Measurements from ENCODE around the gene TSHZ2.
"Not testable (repeated sequence)": the region's sequence is repeated elsewhere in the genome, so short reads cannot be mapped to it uniquely, and the experiment has no call there.

The TSHZ2 gene

GRCh38 chr20:53454675-53455276 is 482.6 kb downstream of the TSHZ2 start:
- Histone ChIP-seq H2AFZ (ENCODE audit: low read depth, low read length) (no peak overlapping the region), H3K4me1 (ENCODE audit: low read length) (peaks cover 4% of the 10 kb centered on the region; the same call in 1 of the 2 replicates), H3K79me2 (ENCODE audit: low read length) (no peaks in the 10 kb centered on the region), H3K9ac (ENCODE audit: low read length) (no peak overlapping the region), H3K27me3 (ENCODE audit: low read depth, low read length) (no peaks in the 10 kb centered on the region), H3K4me2 (ENCODE audit: low read length) (no peak overlapping the region), H3K27ac (ENCODE audit: low read length) (no peak overlapping the region), H3K36me3 (replicated peaks; ENCODE audit: low read depth, low read length) (peaks cover 9% of the 10 kb centered on the region), H3K4me3 (ENCODE audit: low read length) (no peak overlapping the region), H4K20me1 (ENCODE audit: insufficient read depth, low read length) (no peaks in the 10 kb centered on the region), H3K9me3 (ENCODE audit: insufficient read depth, low read length) (peaks cover 13% of the 10 kb centered on the region)
- TF ChIP-seq CTCF (IDR thresholded peaks at IDR 0.05; ENCODE audit: low read depth, low read length) (no peak), EZH2phosphoT487 (IDR thresholded peaks at IDR 0.05; ENCODE audit: low read depth) (no peak)

GRCh38 chr20:53463101-53463972 is 491.2 kb downstream of the TSHZ2 start:
- H4K20me1 ChIP-seq (ENCODE audit: insufficient read depth, low read length): no peaks in the 10 kb centered on the region
- no peak overlapping the region for H3K27ac ChIP-seq (ENCODE audit: low read length)
- H3K27me3 ChIP-seq (ENCODE audit: low read depth, low read length): no peaks in the 10 kb centered on the region
- no peaks in the 10 kb centered on the region for H3K36me3 ChIP-seq (replicated peaks; ENCODE audit: low read depth, low read length)
- H3K9ac ChIP-seq (ENCODE audit: low read length): no peak overlapping the region
- no peaks in the 10 kb centered on the region for H3K9me3 ChIP-seq (ENCODE audit: insufficient read depth, low read length)
- H3K79me2 ChIP-seq (ENCODE audit: low read length): no peaks in the 10 kb centered on the region
- no peak overlapping the region for H3K4me3 ChIP-seq (ENCODE audit: low read length)
- no peak overlapping the region for H3K4me2 ChIP-seq (ENCODE audit: low read length)
- H2AFZ ChIP-seq (ENCODE audit: low read depth, low read length): no peak overlapping the region
- TF ChIP-seq EZH2phosphoT487 (IDR thresholded peaks at IDR 0.05; ENCODE audit: low read depth) (no peak), CTCF (IDR thresholded peaks at IDR 0.05; ENCODE audit: low read depth, low read length) (no peak)
- H3K4me1 ChIP-seq (ENCODE audit: low read length): peaks cover 9% of the 10 kb centered on the region

- H3K27ac ChIP-seq (ENCODE audit: low read length): no peak overlapping the region
- H3K36me3 ChIP-seq (replicated peaks; ENCODE audit: low read depth, low read length): no peaks in the 10 kb centered on the region
- no peaks in the 10 kb centered on the region for H3K27me3 ChIP-seq (ENCODE audit: low read depth, low read length)
- peaks cover 17% of the 10 kb centered on the region for H3K4me1 ChIP-seq (ENCODE audit: low read length)
- no peak overlapping the region for H3K9ac ChIP-seq (ENCODE audit: low read length)
- no peak overlapping the region for H3K4me2 ChIP-seq (ENCODE audit: low read length)
- H3K4me3 ChIP-seq (ENCODE audit: low read length): no peak overlapping the region
- no peaks in the 10 kb centered on the region for H3K79me2 ChIP-seq (ENCODE audit: low read length)
- H3K9me3 ChIP-seq (ENCODE audit: insufficient read depth, low read length): no peaks in the 10 kb centered on the region
- TF ChIP-seq CTCF (IDR thresholded peaks at IDR 0.05; ENCODE audit: low read depth, low read length) (no peak), EZH2phosphoT487 (IDR thresholded peaks at IDR 0.05; ENCODE audit: low read depth) (no peak)
- no peaks in the 10 kb centered on the region for H4K20me1 ChIP-seq (ENCODE audit: insufficient read depth, low read length)
- H2AFZ ChIP-seq (ENCODE audit: low read depth, low read length): no peak overlapping the region
These were observed 494.1 kb downstream of the TSHZ2 start for GRCh38 chr20:53466279-53466678.

GRCh38 chr20:53468587-53468986 is 496.4 kb downstream of the TSHZ2 start:
- Histone ChIP-seq H3K9ac (ENCODE audit: low read length) (peak overlapping the region; percentile 52), H3K9me3 (ENCODE audit: insufficient read depth, low read length) (no peaks in the 10 kb centered on the region), H3K27ac (ENCODE audit: low read length) (peak overlapping the region; percentile 60), H2AFZ (ENCODE audit: low read depth, low read length) (peak overlapping the region; percentile 84), H3K4me3 (ENCODE audit: low read length) (peak overlapping the region; percentile 59), H3K79me2 (ENCODE audit: low read length) (no peaks in the 10 kb centered on the region), H3K36me3 (replicated peaks; ENCODE audit: low read depth, low read length) (no peaks in the 10 kb centered on the region), H3K4me1 (ENCODE audit: low read length) (peaks cover 17% of the 10 kb centered on the region), H4K20me1 (ENCODE audit: insufficient read depth, low read length) (no peaks in the 10 kb centered on the region), H3K4me2 (ENCODE audit: low read length) (peak overlapping the region; percentile 79), H3K27me3 (ENCODE audit: low read depth, low read length) (no peaks in the 10 kb centered on the region)
- TF ChIP-seq EZH2phosphoT487 (IDR thresholded peaks at IDR 0.05; ENCODE audit: low read depth): no peak
- TF ChIP-seq CTCF (IDR thresholded peaks at IDR 0.05; ENCODE audit: low read depth, low read length): no peak

GRCh38 chr20:53472859-53473258 is 500.7 kb downstream of the TSHZ2 start:
- H3K36me3 ChIP-seq (replicated peaks; ENCODE audit: low read depth, low read length); H3K4me3 ChIP-seq (ENCODE audit: low read length); H3K27me3 ChIP-seq (ENCODE audit: low read depth, low read length); H2AFZ ChIP-seq (ENCODE audit: low read depth, low read length); H3K27ac ChIP-seq (ENCODE audit: low read length); H3K79me2 ChIP-seq (ENCODE audit: low read length); H3K9ac ChIP-seq (ENCODE audit: low read length); H4K20me1 ChIP-seq (ENCODE audit: insufficient read depth, low read length); H3K4me2 ChIP-seq (ENCODE audit: low read length); H3K9me3 ChIP-seq (ENCODE audit: insufficient read depth, low read length): not testable (repeated sequence)
- H3K4me1 ChIP-seq (ENCODE audit: low read length): peaks cover 14% of the 10 kb centered on the region
